ENCODE results near the gene LGMN. TPM values are rescaled to one million over a fixed set of nuclear protein-coding genes. Genes with fewer than 3 reads are reported as not detected.

The LGMN gene
- total RNA-seq (22.3 and 22.6 TPM in 2 replicates), polyA plus RNA-seq (25.5 and 61.0 TPM in 2 replicates), polyA minus RNA-seq (ENCODE audit: low replicate concordance) (22.6 and 31.1 TPM in 2 replicates)
- 16.8 and 36.6 TPM in 2 replicates for polyA plus RNA-seq (2012)

DNA sequence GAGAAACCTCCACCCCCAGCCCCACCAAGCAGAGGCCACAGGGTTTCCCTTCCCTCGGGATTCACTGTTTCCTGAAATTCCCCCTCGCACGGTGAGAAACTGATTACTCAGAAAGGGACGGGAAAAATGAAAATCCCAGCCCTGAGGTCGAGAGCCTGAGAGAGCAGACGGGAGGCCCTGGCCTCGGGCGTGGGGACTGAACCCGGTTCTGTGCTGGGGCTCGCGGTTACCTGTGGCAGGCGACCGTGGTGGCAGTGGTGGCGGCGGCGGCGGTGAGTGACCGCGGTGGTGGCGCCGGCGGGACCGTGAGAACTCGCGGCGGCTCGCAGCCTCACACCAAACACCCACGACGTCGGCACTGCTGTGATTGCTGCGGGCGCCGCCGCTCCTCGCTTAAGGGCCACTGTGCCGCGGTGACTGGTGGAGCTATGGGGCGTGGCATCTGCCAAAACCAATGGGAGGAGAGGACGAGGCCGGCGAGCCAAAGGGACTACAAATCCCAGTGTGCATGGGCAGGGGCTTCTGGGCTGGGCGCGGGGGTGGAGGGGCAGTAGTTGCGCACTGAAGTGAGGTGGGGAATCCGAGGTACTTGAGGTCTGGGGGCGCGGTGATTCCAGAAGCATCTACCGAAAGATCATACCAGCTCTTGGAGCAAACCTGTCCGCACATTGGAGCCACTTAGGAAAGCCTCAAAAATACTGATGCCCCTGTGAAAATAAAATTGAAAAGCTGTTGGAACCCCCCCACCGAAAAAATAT is at the start of gene LGMN:
Gene LGMN, minus strand, starts transcription at position 369 of the 758 bp plus-strand sequence. CDS start 15,841 bp downstream, outside the sequence.
- no peak for TF ChIP-seq EZH2 (IDR thresholded peaks at IDR 0.05; ENCODE audit: low read length, missing control alignments)
- H3K4me3 ChIP-seq (replicated peaks in 1 of 4; ENCODE audit: control extremely low read depth in 1 of 4, insufficient read depth in 1 of 4, low read depth in 3 of 4, low read length in 4 of 4) = peak within 1 kb of the TSS; percentile 68 to 76 (median 74)
- H3K79me2 ChIP-seq (ENCODE audit: control insufficient read depth, insufficient read depth, low read length) = no peaks in the 10 kb centered on the region
- no peaks in the 10 kb centered on the region for H3K36me3 ChIP-seq (ENCODE audit: control insufficient read depth, insufficient read depth, low read length)
- peak within 1 kb of the TSS; percentile 56 for H3K27ac ChIP-seq (ENCODE audit: insufficient read depth, low read length)
- no peaks in the 10 kb centered on the region for H3K9me3 ChIP-seq (ENCODE audit: control insufficient read depth, insufficient read depth, low read depth, low read length)
- H3K4me1 ChIP-seq (ENCODE audit: control insufficient read depth, extremely low read depth, insufficient read depth, low read length) = no peaks in the 10 kb centered on the region
- H4K20me1 ChIP-seq (ENCODE audit: control insufficient read depth, extremely low read depth, insufficient read depth, low read length) = no peaks in the 10 kb centered on the region
- H3K27me3 ChIP-seq (ENCODE audit: control insufficient read depth, insufficient read depth, low read length) = peaks cover 5% of the 10 kb centered on the region
- H2AFZ ChIP-seq (ENCODE audit: low read length) = peak within 1 kb of the TSS; percentile 80
- peak within 1 kb of the TSS; percentile 73 for H3K9ac ChIP-seq (ENCODE audit: insufficient read depth, low read length)
- peak within 1 kb of the TSS; percentile 99 for H3K4me2 ChIP-seq (ENCODE audit: extremely low read depth, insufficient read depth, low read length)
- peak; percentile 86 to 93 for DNase-seq (ENCODE audit: low read depth in 2 of 2)

DNA sequence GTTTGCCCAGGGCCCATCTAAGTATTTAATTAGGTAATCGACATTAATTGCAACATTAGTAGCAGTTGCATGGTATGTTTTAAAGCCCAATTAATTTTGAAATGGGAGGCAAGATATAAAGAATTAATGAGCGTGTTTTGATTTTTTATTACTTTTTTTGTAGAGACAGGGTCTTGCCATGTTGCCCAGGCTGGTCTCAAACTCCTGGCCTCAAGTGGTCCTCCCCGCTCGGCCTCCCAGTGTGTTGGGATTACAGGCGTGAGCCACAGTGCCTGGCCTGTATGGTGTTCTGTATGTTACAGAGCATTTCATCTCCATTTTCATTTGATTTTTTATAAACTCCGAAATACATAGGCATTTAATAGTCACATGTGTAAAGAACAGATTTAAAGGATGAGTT is 46.5 kb upstream of the LGMN start:
- Histone ChIP-seq H3K36me3 (ENCODE audit: control insufficient read depth, insufficient read depth, low read length) (peaks cover 5% of the 10 kb centered on the region), H2AFZ (ENCODE audit: low read length) (no peak overlapping the region), H3K9me3 (ENCODE audit: control insufficient read depth, insufficient read depth, low read depth, low read length) (no peaks in the 10 kb centered on the region), H3K4me1 (ENCODE audit: control insufficient read depth, extremely low read depth, insufficient read depth, low read length) (peaks cover 5% of the 10 kb centered on the region), H4K20me1 (ENCODE audit: control insufficient read depth, extremely low read depth, insufficient read depth, low read length) (no peaks in the 10 kb centered on the region), H3K27ac (ENCODE audit: insufficient read depth, low read length) (peak overlapping the region; percentile 99), H3K27me3 (ENCODE audit: control insufficient read depth, insufficient read depth, low read length) (no peaks in the 10 kb centered on the region), H3K9ac (ENCODE audit: insufficient read depth, low read length) (peak overlapping the region; percentile 96), H3K4me2 (ENCODE audit: extremely low read depth, insufficient read depth, low read length) (peak overlapping the region; percentile 84), H3K79me2 (ENCODE audit: control insufficient read depth, insufficient read depth, low read length) (peaks cover 44% of the 10 kb centered on the region), H3K4me3 (replicated peaks in 1 of 4; ENCODE audit: control extremely low read depth in 1 of 4, insufficient read depth in 1 of 4, low read depth in 3 of 4, low read length in 4 of 4) (peak overlapping the region; percentile 83 to 100 (median 98))
- DNase-seq (ENCODE audit: low read depth in 2 of 2) = no peak
- TF ChIP-seq, protein P1, sequence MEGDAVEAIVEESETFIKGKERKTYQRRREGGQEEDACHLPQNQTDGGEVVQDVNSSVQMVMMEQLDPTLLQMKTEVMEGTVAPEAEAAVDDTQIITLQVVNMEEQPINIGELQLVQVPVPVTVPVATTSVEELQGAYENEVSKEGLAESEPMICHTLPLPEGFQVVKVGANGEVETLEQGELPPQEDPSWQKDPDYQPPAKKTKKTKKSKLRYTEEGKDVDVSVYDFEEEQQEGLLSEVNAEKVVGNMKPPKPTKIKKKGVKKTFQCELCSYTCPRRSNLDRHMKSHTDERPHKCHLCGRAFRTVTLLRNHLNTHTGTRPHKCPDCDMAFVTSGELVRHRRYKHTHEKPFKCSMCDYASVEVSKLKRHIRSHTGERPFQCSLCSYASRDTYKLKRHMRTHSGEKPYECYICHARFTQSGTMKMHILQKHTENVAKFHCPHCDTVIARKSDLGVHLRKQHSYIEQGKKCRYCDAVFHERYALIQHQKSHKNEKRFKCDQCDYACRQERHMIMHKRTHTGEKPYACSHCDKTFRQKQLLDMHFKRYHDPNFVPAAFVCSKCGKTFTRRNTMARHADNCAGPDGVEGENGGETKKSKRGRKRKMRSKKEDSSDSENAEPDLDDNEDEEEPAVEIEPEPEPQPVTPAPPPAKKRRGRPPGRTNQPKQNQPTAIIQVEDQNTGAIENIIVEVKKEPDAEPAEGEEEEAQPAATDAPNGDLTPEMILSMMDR (conservative IDR thresholded peaks at IDR 0.05 in 1 of 2, IDR thresholded peaks at IDR 0.05 in 1 of 2; ENCODE audit: low read depth in 1 of 2, low read length in 2 of 2) = no peak
- no peak for TF ChIP-seq EZH2 (IDR thresholded peaks at IDR 0.05; ENCODE audit: low read length, missing control alignments)

DNA sequence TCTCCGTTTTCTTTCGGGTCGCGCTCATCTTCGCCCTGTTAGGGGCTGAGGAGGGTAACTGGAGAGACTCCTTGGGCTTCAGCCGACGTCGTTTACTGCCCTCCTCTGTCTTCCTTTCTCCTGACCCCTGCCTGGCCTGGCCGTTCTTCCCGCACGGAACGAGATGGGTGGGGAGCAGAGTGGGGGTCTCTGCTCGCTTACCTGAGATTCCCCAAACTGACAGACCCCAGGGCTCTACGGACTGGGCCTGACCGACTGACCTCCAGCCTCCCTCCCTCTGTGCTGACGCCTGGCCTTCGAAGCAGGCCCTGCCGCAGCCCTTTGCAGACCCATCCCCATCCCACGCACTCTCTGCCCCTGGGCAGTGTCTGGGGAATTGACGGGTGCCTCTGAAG is 46.1 kb upstream of the LGMN start:
- Histone ChIP-seq H3K27me3 (ENCODE audit: control insufficient read depth, insufficient read depth, low read length) (no peaks in the 10 kb centered on the region), H3K4me2 (ENCODE audit: extremely low read depth, insufficient read depth, low read length) (peak overlapping the region; percentile 84), H2AFZ (ENCODE audit: low read length) (peak overlapping the region; percentile 65), H4K20me1 (ENCODE audit: control insufficient read depth, extremely low read depth, insufficient read depth, low read length) (no peaks in the 10 kb centered on the region), H3K9me3 (ENCODE audit: control insufficient read depth, insufficient read depth, low read depth, low read length) (no peaks in the 10 kb centered on the region), H3K79me2 (ENCODE audit: control insufficient read depth, insufficient read depth, low read length) (peaks cover 40% of the 10 kb centered on the region), H3K4me3 (replicated peaks in 1 of 4; ENCODE audit: control extremely low read depth in 1 of 4, insufficient read depth in 1 of 4, low read depth in 3 of 4, low read length in 4 of 4) (peak overlapping the region; percentile 83 to 100 (median 98)), H3K36me3 (ENCODE audit: control insufficient read depth, insufficient read depth, low read length) (peaks cover 5% of the 10 kb centered on the region), H3K9ac (ENCODE audit: insufficient read depth, low read length) (peak overlapping the region; percentile 96), H3K4me1 (ENCODE audit: control insufficient read depth, extremely low read depth, insufficient read depth, low read length) (peaks cover 5% of the 10 kb centered on the region), H3K27ac (ENCODE audit: insufficient read depth, low read length) (peak overlapping the region; percentile 99)
- peak; percentile 11 to 41 for DNase-seq (ENCODE audit: low read depth in 2 of 2)
- no peak for TF ChIP-seq EZH2 (IDR thresholded peaks at IDR 0.05; ENCODE audit: low read length, missing control alignments)
- TF ChIP-seq, protein P1 (conservative IDR thresholded peaks at IDR 0.05 in 1 of 2, IDR thresholded peaks at IDR 0.05 in 1 of 2; ENCODE audit: low read depth in 1 of 2, low read length in 2 of 2) = no peak
